ENCODE results near the gene CDK6. TPM values are rescaled to one million over a fixed set of nuclear protein-coding genes. Genes with fewer than 3 reads are reported as not detected.

Gene CDK6
- total RNA-seq, 1 experiment from 2014 or later: 41.4 TPM

DNA sequence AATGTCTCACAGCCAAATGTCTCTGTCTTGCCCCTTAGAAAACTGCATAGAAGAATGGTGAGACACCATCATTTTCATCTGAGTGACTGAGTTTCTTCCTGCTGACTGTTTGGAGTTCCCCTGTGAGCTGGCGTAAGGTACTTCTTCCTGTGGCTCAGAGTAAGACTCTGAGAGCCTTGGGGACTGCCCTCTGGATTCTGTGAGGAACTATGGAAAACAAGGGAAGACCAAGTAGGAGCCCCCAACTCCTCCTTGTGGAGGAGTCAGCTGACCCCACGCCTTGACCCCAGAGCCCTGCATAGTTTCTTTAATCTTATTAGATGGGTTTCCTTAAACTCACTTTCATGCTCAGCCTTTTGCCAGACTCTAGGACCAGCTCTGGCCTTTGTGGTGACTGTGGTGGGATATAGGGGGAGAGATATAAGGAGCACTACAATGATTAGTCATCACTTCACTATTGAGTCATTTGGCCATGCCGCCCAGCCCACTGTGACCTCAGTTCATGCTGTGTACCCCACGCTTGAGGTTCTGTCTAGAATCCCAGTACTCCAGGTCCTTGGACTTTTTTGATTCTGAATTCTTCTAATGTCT, 194.4 kb downstream of the CDK6 start:
- Histone ChIP-seq H3K36me3 (ENCODE audit: control insufficient read depth in 1 of 2, insufficient read depth in 2 of 2, low read length in 2 of 2) (no peaks in the 10 kb centered on the region), H3K4me3 (replicated peaks in 1 of 2; ENCODE audit: low read depth in 1 of 2, low read length in 2 of 2) (no peak overlapping the region), H3K4me2 (ENCODE audit: low read length) (peak overlapping the region; percentile 28), H2AFZ (ENCODE audit: low read depth, low read length, poor library complexity, severe bottlenecking) (no peak overlapping the region), H3K27ac (ENCODE audit: low read depth, low read length) (no peak overlapping the region), H3K9me2 (ENCODE audit: insufficient read depth) (no peaks in the 10 kb centered on the region), H3K9me3 (ENCODE audit: control insufficient read depth in 1 of 2, insufficient read depth in 1 of 2, low read depth in 1 of 2, low read length in 2 of 2) (no peaks in the 10 kb centered on the region), H4K20me1 (ENCODE audit: insufficient read depth) (no peaks in the 10 kb centered on the region), H3K27me3 (ENCODE audit: insufficient read depth, low read length) (no peaks in the 10 kb centered on the region), H3K4me1 (ENCODE audit: control insufficient read depth in 1 of 2, insufficient read depth in 2 of 2, low read length in 2 of 2) (peaks cover 9 to 39% of the 10 kb centered on the region in 2 experiments; a peak in 3 of 4 replicates), H3K9ac (ENCODE audit: low read length) (no peak overlapping the region), H3K79me2 (ENCODE audit: insufficient read depth, low read length) (peaks cover 3% of the 10 kb centered on the region; the same call in 1 of the 2 replicates)
- ATAC-seq (peak; percentile 58), DNase-seq (ENCODE audit: low read depth, low spot score) (no peak)
- BruUV-seq (replicated peaks): no TSS peak
- ChIA-PET POLR2A (no interaction called here), RAD21 (ENCODE audit: low non-redundant PET in 1 of 2, low total read pairs in 2 of 2, uncharacterized antibody in 2 of 2, unreplicated experiment in 2 of 2) (no interaction called here), CTCF (no interaction called here)
- TF ChIP-seq, protein P1, sequence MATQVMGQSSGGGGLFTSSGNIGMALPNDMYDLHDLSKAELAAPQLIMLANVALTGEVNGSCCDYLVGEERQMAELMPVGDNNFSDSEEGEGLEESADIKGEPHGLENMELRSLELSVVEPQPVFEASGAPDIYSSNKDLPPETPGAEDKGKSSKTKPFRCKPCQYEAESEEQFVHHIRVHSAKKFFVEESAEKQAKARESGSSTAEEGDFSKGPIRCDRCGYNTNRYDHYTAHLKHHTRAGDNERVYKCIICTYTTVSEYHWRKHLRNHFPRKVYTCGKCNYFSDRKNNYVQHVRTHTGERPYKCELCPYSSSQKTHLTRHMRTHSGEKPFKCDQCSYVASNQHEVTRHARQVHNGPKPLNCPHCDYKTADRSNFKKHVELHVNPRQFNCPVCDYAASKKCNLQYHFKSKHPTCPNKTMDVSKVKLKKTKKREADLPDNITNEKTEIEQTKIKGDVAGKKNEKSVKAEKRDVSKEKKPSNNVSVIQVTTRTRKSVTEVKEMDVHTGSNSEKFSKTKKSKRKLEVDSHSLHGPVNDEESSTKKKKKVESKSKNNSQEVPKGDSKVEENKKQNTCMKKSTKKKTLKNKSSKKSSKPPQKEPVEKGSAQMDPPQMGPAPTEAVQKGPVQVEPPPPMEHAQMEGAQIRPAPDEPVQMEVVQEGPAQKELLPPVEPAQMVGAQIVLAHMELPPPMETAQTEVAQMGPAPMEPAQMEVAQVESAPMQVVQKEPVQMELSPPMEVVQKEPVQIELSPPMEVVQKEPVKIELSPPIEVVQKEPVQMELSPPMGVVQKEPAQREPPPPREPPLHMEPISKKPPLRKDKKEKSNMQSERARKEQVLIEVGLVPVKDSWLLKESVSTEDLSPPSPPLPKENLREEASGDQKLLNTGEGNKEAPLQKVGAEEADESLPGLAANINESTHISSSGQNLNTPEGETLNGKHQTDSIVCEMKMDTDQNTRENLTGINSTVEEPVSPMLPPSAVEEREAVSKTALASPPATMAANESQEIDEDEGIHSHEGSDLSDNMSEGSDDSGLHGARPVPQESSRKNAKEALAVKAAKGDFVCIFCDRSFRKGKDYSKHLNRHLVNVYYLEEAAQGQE (IDR thresholded peaks at IDR 0.05; ENCODE audit: low read depth): no peak
- intact Hi-C loops (cut with micrococcal nuclease): no loop called here

DNA sequence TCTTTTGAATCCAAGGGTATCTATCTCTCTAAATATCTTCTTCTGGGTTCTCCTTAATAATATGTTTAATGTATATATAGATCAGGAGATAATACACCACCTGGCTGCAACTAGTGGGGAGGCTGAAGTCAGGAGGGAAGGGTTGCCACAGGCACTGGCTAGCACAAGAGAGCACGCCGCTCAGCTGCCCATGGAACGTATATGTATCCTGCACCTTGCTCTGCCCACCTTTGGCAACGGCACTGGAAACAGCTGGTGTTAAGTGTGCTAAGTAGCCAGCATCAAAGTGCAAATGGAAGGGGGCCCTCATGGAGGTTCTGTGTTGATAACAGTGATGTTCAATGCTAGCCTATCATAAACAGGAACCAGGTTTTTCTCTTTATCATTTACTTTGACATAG, 196.4 kb downstream of the CDK6 start:
- Histone ChIP-seq H3K9ac (ENCODE audit: low read length) (no peak overlapping the region), H3K27me3 (ENCODE audit: insufficient read depth, low read length) (no peaks in the 10 kb centered on the region), H3K9me2 (ENCODE audit: insufficient read depth) (no peaks in the 10 kb centered on the region), H3K4me1 (ENCODE audit: control insufficient read depth in 1 of 2, insufficient read depth in 2 of 2, low read length in 2 of 2) (peaks cover 17 to 36% of the 10 kb centered on the region in 2 experiments), H3K9me3 (ENCODE audit: control insufficient read depth in 1 of 2, insufficient read depth in 1 of 2, low read depth in 1 of 2, low read length in 2 of 2) (no peaks in the 10 kb centered on the region), H3K27ac (ENCODE audit: low read depth, low read length) (no peak overlapping the region), H3K4me3 (replicated peaks in 1 of 2; ENCODE audit: low read depth in 1 of 2, low read length in 2 of 2) (no peak overlapping the region), H3K36me3 (ENCODE audit: control insufficient read depth in 1 of 2, insufficient read depth in 2 of 2, low read length in 2 of 2) (no peaks in the 10 kb centered on the region), H3K4me2 (ENCODE audit: low read length) (no peak overlapping the region), H3K79me2 (ENCODE audit: insufficient read depth, low read length) (peaks cover 6% of the 10 kb centered on the region; the same call in 1 of the 2 replicates), H4K20me1 (ENCODE audit: insufficient read depth) (no peaks in the 10 kb centered on the region), H2AFZ (ENCODE audit: low read depth, low read length, poor library complexity, severe bottlenecking) (no peak overlapping the region)
- BruUV-seq (replicated peaks): no TSS peak
- ChIA-PET CTCF (no interaction called here), POLR2A (no interaction called here), RAD21 (ENCODE audit: low non-redundant PET in 1 of 2, low total read pairs in 2 of 2, uncharacterized antibody in 2 of 2, unreplicated experiment in 2 of 2) (no interaction called here)
- DNase-seq (ENCODE audit: low read depth, low spot score) (no peak), ATAC-seq (no peak)
- intact Hi-C loops (cut with micrococcal nuclease): no loop called here
- TF ChIP-seq RAD21 (IDR thresholded peaks at IDR 0.05; ENCODE audit: low read depth) (no peak), SP1 (IDR thresholded peaks at IDR 0.05; ENCODE audit: low read depth) (no peak), ZFX (IDR thresholded peaks at IDR 0.05) (no peak), CEBPB (IDR thresholded peaks at IDR 0.05; ENCODE audit: low read depth) (no peak)
- TF ChIP-seq, protein P2, sequence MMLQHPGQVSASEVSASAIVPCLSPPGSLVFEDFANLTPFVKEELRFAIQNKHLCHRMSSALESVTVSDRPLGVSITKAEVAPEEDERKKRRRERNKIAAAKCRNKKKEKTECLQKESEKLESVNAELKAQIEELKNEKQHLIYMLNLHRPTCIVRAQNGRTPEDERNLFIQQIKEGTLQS (IDR thresholded peaks at IDR 0.05): no peak

All from HCT116 (cell line).